Measurements from ENCODE around the gene DACH1. TPM values are rescaled to one million over a fixed set of nuclear protein-coding genes. Genes with fewer than 3 reads are reported as not detected.

The DACH1 gene
- total RNA-seq, 1 experiment from 2014 or later, result not detected

- ATAC-seq, result no peak
- ChIA-PET POLR2A (no interaction called here), RAD21 (ENCODE audit: low non-redundant PET in 1 of 2, low total read pairs in 2 of 2, uncharacterized antibody in 2 of 2, unreplicated experiment in 2 of 2) (no interaction called here), CTCF (no interaction called here)
- intact Hi-C loops (cut with micrococcal nuclease), result no loop called here
- Histone ChIP-seq H3K27ac (ENCODE audit: low read depth, low read length) (no peak overlapping the region), H3K9me3 (ENCODE audit: control insufficient read depth in 1 of 2, insufficient read depth in 1 of 2, low read depth in 1 of 2, low read length in 2 of 2) (no peaks in the 10 kb centered on the region), H3K4me1 (ENCODE audit: control insufficient read depth in 1 of 2, insufficient read depth in 2 of 2, low read length in 2 of 2) (no peaks in the 10 kb centered on the region), H2AFZ (ENCODE audit: low read depth, low read length, poor library complexity, severe bottlenecking) (no peak overlapping the region), H3K9ac (ENCODE audit: low read length) (no peak overlapping the region), H3K4me2 (ENCODE audit: low read length) (no peak overlapping the region), H3K79me2 (ENCODE audit: insufficient read depth, low read length) (no peaks in the 10 kb centered on the region), H3K4me3 (replicated peaks in 1 of 2; ENCODE audit: low read depth in 1 of 2, low read length in 2 of 2) (no peak overlapping the region), H3K36me3 (ENCODE audit: control insufficient read depth in 1 of 2, insufficient read depth in 2 of 2, low read length in 2 of 2) (no peaks in the 10 kb centered on the region), H3K9me2 (ENCODE audit: insufficient read depth) (no peaks in the 10 kb centered on the region), H3K27me3 (ENCODE audit: insufficient read depth, low read length) (no peaks in the 10 kb centered on the region), H4K20me1 (ENCODE audit: insufficient read depth) (no peaks in the 10 kb centered on the region)
- no TSS peak for BruUV-seq (replicated peaks)
- TF ChIP-seq TCF7L2 (IDR thresholded peaks at IDR 0.05; ENCODE audit: borderline replicate concordance, extremely low read depth, insufficient read depth, insufficient read length) (no peak), SP1 (IDR thresholded peaks at IDR 0.05; ENCODE audit: low read depth) (no peak), POLR2AphosphoS5 (IDR thresholded peaks at IDR 0.05; ENCODE audit: low read depth, low read length) (no peak), FOSL1 (IDR thresholded peaks at IDR 0.05; ENCODE audit: low read depth) (no peak), EGR1 (IDR thresholded peaks at IDR 0.05; ENCODE audit: low read depth) (no peak), ZFX (IDR thresholded peaks at IDR 0.05) (no peak), YY1 (IDR thresholded peaks at IDR 0.05; ENCODE audit: extremely low read depth, insufficient replicate concordance, low read depth, low read length) (no peak), REST (IDR thresholded peaks at IDR 0.05; ENCODE audit: low read depth) (no peak)
- DNase-seq (ENCODE audit: low read depth, low spot score), result no peak
These were observed 269.9 kb downstream of the DACH1 start for GRCh38 chr13:71597150-71597549.

Measured in HCT116 (cell line).